H1 (cell line): ENCODE data around the gene CLEC16A. TPM values are rescaled to one million over a fixed set of nuclear protein-coding genes. Genes with fewer than 3 reads are reported as not detected.

Source experiments
- ASH2L ChIP-seq: fragments of 200-600, 300-600 bp; sonication (generic); IDR thresholded peaks from one replicate; pipeline ENCODE4 v1.7.1; 2017; ENCODE audit warnings: low read length
- CHD1 ChIP-seq: IDR thresholded peaks from 2 replicates; pipeline ENCODE4 v1.6.1; 2012; ENCODE audit warnings: low read depth, low read length, improper control_type of control experiment
- KDM1A ChIP-seq: fragments of 200-600, 300-600 bp; sonication (generic); IDR thresholded peaks from 2 replicates; pipeline ENCODE4 v1.7.1; 2016; ENCODE audit warnings: mild to moderate bottlenecking, low read length, borderline replicate concordance
- POLR2A ChIP-seq, 2 experiments: IDR thresholded peaks; 1 replicate in 1 of 2; 2 replicates in 1 of 2; pipeline ENCODE4 v1.6.1; 2011; ENCODE audit warnings: low read depth in 2 of 2, low read length in 2 of 2, mild to moderate bottlenecking in 2 of 2; ENCODE audit errors: control extremely low read depth in 1 of 2
- RXRA ChIP-seq: IDR thresholded peaks from 2 replicates; pipeline ENCODE4 v1.6.1; 2011; ENCODE audit warnings: low read depth, mild to moderate bottlenecking, low read length, moderate library complexity; ENCODE audit not compliant: insufficient read depth
- polyA plus RNA-seq, 7 experiments: library from polyadenylated mRNA; depleted of rRNA in 3 of 7; stranded (reverse) in 5 of 7; unstranded in 2 of 7; fragments of >200 nt in 5 of 7; fragments of 200-250 nt in 2 of 7; gene quantifications; 1 replicate in 5 of 7; 2 replicates in 1 of 7; 4 replicates in 1 of 7; pipeline versions ENCODE4 v1.2.1 to v1.2.3, GENCODE V29; 2011 to 2013; ENCODE audit warnings: missing spikeins in 2 of 7, mixed read lengths in 2 of 7
- total RNA-seq: library from RNA; stranded (reverse); fragmentation: NEBNext Ultra II Directional; extraction: Animal tissue kit (Norgen Biotek cat#: 25700); gene quantifications from 2 replicates; pipeline ENCODE4 v1.2.1, GENCODE V29; 2021

The CLEC16A gene
- total and polyA plus RNA-seq, 2 of the 8 experiments (the other 6 are each of a cell fraction or from before 2014, with no cell fraction given), result 7.6 to 19.3 TPM

DNA sequence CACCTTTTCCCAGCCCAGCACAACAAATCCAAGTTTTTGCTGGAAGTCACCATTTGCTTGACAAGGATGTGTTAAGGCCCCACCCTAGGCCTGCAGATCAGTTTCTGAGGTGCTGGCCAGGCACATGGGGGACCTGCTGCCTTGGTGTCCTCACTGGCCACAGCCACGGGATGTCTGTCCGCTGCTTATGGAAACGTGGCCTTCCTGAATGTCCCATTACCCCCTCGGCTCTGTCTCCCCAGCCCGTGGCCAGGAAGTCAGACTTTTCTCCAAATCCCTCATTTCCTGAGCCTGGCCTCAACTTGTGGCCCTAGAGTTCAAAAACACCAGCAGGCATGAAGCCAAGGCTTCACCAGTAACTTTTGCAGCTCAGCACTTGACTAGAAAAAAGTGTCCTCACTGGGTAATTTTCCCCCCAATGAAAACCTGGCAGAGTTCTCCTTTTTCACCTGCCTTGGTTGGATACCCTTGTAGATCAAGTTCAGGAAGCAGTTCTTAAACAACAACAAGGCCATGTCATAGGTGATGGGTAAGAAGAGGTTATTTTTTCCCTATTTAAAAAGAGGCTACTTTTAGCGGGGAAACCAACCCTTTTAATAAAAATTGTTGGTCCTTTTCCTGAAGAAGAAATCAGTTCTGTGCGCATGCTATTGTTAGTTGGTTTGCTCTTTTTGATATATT is 230.9 kb downstream of the CLEC16A start (continued):
- no peak for TF ChIP-seq ASH2L
- no peak for TF ChIP-seq KDM1A
- no peak for TF ChIP-seq POLR2A (IDR thresholded peaks at IDR 0.05; ENCODE audit: control extremely low read depth in 1 of 2, low read depth in 2 of 2, low read length in 2 of 2)
- TF ChIP-seq CHD1, result no peak
- no peak for TF ChIP-seq RXRA
